HL-60/S4 treated with retinoic acid at 250 ng/mL for 4 days and 3 days (cell line): Measurements from ENCODE around the gene GTPBP6.
"Not testable (repeated sequence)": the region's sequence is repeated elsewhere in the genome, so short reads cannot be mapped to it uniquely, and the experiment has no call there.

Experiments
- in situ Hi-C: fragments of 300-500 bp; cut with MboI; formaldehyde crosslinking; loops from 2 replicates; pipeline ENCODE4 v1.7.0; 2022; ENCODE audit warnings: low sequenced_read_pairs

Gene GTPBP6

DNA sequence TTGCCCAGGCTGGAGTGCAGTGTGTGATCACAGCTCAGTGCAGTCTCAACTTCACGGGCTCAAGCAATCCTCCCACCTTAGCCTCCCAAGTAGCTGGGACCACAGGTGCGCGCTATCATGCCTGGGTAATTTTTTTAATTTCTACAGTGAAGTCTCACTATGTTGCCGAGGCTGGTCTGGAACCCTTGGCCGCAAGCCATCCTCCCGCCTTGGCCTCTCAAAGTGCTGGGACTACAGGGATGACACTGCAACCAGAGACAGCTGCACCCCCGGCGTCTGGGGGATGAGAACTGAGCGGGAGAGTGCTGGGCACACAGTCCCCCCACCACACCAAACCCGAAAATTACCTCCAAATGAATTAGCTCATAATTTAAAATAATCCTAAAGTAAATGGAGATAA, 33.1 kb upstream of the GTPBP6 start:
- in situ Hi-C loops: no loop called here

DNA sequence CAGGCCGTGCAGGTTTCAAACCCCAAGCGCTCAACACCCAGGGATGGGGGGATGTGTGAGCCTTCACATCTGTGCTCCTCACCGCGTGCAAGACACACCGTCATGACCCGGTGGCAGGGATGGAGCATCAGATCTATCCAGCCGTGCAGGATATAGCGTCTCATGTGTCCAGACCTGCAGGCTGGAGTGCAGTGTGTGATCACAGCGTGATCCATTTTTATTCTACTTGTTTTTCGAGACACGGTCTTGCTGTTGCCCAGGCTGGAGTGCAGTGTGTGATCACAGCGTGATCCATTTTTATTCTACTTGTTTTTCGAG, 32.7 kb upstream of the GTPBP6 start:
- in situ Hi-C loops: not testable (repeated sequence)

DNA sequence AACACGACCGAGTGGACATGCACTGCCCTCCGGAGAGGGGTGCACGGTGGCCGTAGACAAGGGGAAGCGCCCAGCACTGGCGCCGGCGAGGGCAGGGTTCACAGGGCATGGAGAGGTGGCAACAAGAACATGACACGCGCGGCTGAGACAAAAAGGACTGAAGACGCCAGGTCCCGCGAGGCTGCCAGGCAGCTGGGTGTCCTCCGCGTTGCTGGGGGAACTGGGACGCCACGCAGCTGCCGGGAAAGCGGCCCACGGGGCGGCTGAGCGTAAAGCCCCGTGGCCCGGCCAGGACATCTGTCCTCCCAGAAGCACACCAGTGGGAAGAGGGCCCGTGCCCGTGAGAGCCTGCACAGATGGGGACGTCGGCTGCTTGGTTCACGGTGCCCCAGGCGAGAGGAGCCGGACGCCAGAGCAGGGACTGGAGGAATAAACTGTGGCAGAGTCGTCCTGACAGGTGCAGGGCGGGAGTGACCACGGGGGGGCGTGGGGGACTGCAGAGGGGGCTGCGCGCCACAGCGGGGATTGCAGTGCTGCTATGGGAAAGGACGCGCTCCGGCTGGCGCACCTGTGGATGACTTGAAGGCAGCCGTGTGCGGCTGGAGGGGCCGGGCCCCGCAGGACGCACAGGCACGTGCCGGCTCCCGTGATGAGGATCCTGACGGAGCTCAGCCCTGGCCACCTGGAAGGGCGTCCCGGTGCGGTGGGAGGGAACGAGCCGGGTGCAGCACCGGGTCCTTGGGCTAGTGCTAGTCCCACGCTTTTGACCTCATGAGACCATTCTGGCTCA, 32.1 kb upstream of the GTPBP6 start:
- in situ Hi-C loops: no loop called here

DNA sequence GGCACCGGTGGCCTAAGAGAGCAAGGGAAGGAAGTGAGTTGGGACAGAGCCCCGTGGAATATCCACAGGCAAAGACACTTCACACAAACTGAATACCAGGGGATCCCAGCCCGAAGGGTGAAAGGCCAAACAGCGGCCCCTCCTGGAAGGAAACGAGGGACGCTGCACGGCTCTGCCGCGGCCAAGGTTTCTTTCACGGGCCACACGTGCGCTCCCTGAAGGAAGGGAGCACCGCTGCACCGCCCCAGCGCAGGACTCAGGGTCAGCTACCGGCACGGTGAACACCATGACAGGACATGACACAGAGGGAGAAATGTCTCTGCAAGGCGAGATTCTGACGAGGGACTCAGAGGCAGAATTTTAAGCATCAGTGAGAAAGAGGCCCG, 31.5 kb upstream of the GTPBP6 start:
- in situ Hi-C loops: no loop called here

DNA sequence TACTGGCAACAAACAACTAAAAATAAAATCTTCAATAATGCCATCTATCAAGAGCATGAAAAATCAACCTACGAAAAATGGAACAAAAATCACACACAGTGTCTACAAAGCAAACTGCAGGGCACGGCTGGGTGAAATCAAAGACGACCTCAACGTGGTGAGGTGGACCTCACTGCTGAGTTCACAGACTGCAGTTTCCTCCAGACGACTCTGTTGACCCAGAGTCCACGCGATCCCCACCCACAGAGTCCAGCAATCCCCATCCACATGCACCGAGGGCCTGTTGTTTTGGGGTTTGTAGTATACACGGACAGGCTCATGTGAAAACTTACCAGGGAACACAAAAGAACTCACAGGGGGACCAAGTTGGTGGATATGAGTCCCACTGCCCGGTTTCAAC, 31.1 kb upstream of the GTPBP6 start:
- in situ Hi-C loops: no loop called here

DNA sequence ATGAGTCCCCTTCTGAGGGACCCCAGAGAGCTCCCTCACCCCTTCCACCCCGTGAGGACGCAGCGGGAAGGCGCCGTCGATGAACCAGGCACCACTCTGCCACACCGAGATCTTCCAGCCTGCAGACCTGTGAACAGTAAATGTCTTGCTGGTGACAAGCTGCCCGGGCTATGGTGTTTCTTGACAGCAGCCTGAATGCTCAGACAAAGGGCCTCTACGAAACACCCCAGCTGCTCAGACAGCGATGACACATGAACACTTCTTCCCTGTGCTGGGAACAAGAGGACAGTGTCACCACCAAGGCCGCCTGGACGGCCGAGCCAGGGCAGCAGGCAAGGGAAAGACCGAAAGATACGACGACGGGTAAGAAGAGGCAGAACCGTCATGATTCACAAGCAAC, 30.6 kb upstream of the GTPBP6 start:
- in situ Hi-C loops: no loop called here

DNA sequence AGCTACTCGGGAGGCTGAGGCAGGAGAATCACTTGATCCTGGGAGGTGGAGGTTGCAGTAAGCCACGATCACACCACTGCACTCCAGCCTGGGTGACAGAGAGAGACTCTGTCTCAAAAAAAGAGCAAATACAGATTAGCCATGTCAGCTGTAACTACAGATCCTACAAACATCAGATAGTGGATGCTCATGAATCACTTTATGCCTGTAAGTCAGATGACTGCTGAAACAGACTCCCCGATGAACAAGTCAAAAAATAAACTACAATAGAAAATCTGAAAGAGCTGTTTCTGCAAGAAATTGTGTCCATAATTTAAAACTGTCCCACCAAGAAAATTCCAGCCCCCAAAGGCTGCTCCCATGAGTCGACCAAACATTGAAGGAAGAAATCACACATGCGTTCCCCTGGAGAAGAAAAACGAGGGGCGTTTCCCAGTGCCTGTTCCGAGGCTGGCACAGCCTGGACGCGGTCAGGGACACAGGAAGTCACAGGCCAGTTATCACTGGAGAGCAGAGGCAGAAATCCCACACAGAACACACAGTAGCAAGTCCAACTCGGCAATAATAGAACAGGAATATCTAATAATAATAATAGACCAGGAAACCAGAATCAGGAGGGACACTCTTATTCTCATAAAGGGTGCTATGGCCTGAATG, 30.0 kb upstream of the GTPBP6 start:
- in situ Hi-C loops: no loop called here

DNA sequence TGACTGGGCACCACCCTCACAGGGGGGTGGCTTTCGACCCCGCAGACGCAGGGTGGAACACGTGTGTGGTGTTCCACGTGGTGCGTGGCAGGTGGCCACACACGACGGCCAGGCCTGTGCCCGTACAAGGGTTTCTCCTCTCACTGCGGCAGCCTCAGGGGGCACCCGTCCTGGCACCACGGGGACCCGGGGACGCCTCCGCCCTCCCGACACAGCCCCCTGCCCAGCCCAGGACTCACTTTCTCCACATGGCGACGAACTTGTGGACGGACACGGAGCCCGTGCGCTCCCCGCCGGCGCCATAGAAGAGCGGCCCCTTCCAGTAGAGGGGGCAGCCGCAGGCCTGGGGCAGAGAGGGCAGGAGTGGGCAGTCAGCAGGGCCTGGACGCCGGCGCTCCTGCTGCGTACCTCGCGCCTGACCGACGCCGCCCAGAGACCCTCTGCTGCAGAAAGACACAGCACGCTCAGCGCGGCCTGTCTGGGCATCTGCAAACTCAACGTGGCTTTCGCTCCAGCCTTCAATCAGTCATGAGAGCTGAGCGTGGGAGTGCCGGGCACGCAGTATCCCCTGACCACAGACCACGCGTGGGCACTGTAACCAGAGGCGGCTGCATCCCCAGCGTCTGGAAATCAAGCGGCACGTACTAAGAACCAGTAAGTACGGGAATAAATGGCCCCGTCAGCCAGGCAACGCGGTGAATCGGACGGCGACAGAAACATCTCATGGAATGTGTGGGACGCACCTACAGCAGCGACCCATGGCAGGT, 28.9 kb upstream of the GTPBP6 start:
- in situ Hi-C loops: no loop called here

DNA sequence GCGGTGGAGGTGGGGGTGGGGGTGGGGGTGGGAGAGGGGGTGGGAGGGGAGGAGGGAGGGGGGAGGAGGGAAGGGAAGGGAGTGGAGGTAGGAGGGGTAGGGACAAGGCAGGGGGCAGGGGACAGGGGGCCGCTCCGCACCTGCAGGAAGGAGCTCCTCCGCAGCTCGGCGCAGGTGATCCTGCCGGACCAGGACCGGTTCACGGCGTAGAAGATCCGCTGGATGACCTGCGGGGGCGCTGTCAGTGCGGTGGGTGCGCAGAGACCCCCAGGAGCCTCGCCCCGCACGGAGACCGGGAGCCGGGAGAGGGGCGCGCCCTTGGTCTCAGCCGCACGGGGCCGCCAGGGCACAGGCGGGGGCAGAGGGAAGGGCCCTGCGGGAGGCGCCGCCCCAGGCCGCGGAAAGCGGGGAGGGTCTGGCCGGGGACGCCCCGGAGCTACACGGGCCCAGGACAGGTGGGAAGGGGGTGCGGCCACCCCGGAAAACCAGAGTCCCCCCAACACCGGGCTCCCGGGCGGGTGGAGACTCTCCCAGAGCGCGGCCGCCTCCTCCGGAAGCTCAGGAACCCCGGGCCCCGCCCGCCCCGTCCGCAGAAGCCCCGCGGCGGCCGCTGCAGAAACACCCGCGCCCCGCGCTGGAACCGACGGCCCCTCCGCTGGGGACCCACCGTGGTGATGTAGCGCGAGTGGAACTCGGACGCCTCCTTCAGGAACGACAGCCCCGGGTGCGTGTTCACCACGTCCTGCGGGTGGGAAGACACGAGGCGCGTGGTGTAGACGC, 27.6 kb upstream of the GTPBP6 start:
- in situ Hi-C loops: no loop called here

DNA sequence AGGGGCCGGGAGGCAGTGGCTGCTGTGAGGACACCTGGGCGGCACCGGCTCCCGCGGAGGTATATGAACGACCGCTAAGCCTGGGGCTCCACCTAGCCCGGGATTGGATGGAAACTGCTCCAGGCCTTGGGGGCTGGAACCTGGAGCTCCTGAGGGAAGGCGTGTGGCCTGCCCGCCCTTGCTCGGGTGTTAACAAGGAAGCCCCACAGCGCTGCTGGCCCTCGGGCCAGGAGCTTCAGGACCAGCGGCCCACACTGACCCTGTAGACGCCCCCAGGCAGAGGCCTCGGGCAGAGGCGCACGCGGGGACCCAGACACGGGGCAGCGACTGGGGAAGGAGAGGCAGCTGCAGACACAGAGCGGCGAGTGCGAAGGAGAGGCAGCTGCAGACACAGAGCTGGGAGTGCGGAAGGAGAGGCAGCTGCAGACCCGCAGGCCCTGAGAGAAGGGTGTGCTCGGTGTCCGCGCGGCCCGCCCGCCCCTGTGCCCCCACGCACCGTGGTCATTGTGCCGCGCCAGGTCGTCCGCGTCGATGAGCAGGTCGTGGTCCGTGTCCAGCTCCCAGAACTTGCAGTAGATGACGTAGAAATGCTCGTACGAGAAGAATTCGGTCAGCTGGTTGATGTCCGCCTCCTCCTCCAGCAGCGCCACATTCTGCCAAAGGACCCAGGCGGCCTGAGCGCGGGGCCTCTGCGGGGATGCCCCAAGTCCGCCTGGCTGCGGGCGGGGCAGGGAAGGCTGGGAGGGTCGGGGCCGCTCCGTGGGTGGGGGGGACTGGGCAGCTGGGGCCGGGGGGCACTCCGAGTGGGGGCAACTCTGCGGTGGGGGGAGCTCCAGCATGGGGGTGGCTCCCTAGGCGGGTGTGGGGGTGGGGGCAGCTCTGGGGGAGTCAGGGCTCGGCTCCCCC, 26.7 kb upstream of the GTPBP6 start:
- in situ Hi-C loops: no loop called here

DNA sequence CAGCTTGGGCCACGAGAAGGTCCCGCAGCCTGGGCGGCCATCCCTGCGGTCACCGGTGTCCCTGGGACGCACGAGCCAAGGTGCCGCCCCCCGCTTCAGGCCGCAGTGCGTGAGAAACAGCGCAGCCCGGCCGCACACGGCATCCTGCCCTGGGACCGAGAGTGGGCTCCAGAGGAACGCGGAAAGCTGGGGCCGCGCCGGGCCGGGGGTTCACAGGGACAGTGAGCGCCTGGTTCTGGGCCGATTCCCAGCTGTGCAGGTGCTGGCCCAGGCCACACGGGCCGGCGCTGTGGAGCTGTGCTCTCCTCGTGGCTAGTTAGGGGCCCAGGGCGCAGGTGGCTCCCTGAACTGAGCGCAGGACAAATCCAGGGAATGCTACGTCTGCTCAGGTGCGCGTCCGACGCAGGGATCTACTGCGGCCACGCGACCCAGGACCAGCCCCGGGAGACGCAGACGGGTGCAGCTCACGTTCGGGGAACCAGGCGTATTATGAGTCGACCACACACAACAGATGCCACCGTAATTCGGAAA, 25.8 kb upstream of the GTPBP6 start:
- in situ Hi-C loops: no loop called here

DNA sequence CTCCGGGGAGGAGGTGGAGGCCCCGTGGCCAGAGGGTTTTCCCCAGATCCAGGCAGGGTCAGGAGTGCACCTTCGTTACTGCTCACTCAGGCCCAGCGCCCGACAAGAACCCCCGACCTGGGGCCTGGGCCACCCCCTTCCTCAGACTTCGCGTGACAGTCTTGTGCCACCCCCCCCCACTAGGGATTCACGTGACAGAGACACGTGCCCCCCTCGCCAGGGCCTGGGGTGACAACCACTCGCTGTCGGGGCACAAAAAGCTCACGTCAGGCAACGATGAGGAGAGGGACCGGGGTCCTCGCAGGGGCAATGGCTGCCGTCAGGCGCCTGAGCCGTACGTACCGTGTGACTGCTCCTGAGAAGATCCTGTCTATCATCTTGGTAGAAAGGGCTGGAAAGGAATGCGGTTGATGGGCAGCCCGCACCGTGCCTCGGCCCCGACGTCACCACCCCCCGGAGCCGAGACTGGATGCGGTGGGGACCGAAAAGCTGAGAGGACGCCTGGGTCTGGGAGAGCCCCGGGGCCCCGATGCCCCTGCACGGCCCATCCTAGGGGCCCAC, 23.0 kb upstream of the GTPBP6 start:
- in situ Hi-C loops: no loop called here

DNA sequence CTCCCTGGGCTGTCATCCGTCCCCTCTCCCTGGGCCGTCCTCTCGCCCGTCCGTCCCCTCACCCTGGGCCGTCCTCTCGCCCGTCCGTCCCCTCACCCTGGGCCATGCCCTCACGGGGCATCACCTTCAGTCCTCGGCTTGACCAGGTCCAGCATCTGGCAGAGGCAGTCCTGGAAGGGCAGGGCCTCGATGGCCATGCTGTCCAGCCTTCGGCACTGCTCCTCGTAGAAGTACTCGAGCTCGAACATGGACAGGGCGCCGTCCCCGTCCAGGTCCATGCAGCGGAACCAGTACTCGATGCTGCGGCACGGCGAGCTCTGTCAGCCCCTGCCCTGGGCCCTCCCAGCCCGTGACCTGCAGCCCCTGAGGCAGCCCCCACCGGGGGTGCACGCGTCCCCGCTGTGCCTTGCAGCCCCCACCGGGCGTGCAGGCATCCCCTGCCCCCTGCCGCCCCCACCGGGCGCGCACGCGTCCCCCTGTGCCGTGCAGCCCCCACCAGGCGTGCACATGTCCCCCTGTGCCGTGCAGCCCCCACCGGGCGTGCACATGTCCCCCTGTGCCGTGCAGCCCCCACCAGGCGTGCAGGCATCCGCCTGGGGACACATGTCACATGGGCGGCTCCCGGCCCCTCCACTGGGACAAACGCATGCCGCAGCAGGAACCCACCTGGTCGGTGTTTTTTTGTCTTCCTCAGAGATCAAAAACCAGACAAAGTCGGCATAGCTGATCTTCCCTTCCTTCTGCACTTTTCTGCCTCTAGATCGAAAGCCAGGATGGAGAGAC, 22.2 kb upstream of the GTPBP6 start:
- in situ Hi-C loops: no loop called here

DNA sequence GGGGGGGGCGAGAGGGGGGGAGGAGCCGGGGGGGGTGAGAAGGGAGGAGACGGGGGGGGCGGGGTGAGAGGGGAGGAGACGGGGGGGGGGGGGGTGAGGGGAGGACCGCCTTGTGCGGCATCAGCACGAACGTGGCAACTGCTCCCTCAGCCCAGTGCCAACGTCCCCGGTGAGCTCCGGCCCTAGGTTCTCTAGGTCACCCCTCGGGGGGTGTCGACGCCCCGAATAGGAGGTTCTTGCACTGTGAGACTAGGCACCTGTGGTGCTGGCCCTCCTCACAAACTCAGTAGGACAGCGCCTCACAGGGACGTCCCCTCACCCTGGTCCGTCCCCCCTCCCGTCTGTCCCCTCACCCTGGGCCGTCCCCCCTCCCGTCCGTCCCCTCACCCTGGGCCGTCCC, 21.5 kb upstream of the GTPBP6 start:
- in situ Hi-C loops: no loop called here

DNA sequence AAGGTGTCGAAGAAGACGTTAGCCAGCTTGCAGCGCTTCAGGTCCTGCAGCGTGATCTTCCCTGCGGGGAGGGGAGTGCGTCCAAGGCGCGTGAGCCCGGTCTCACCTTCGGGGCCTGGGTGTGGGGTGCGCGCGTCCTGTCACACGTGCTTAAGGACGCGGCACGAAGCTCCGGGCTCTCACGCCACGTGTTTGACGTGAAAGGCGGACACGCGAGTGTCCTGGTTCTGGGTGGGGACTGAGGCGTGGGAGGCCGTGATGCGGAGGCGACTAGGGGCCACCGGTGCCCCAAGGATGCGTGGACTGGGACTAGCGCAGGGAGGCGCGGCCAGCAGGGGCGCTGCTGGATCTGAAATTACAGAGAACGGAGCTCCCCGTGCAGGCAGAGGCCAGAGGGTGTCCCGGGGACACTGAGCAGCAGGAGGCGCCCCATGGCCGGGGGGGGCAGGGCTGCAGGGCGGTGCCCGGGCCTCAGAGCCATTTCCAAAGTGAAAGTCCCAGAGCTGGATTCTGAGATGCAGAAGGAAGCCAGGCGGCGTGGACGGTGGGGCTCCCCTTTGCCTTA, 20.3 kb upstream of the GTPBP6 start:
- in situ Hi-C loops: no loop called here

DNA sequence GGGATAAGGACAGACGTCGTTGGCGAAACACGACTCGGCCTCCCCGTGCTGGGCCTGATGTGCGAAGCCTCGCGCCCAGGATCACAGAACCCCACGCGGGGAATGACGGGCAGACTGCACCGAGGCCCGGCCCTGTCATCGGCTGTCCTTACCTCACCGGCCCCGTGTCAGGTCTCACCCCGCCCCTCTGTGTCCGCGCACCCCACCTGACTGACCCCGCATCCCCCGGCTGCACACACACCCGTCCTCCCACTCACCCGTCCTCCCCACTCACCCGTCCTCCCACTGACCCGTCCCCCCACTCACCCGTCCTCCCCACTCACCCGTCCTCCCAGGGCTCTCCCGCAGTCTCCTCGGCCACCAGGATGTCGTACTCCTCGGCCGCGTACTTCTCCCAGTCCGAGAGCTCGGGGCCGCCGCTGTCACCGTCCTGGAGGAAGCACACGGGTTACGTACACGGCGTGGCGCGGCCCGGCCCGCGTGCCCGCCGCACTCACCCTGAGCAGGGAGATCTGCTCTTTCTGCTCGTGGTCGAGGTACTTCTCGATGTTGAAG, 19.8 kb upstream of the GTPBP6 start:
- in situ Hi-C loops: no loop called here

DNA sequence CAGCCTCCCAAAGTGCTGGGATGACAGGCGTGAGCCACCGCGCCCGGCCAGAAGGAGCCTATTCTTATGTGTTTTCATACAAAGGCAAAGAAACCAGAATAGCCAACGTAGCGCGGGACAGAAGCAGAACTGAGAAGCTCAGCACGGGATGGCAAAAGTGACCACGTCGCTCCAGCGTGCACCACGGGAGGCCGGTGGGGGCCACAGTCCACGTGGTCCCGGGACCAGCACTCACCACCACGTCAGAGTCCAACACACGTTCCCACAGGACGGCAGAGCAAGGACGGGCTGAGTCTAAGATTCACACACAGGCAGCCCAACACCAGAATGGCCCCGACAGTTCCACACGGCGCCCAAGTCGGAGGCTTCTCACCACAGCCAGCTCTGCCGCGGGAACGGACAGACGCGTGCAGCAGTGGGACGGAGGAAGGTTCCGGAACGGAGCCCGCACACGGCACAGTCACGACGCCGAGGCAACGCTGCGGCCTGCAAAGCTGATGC, 18.8 kb upstream of the GTPBP6 start:
- in situ Hi-C loops: no loop called here

DNA sequence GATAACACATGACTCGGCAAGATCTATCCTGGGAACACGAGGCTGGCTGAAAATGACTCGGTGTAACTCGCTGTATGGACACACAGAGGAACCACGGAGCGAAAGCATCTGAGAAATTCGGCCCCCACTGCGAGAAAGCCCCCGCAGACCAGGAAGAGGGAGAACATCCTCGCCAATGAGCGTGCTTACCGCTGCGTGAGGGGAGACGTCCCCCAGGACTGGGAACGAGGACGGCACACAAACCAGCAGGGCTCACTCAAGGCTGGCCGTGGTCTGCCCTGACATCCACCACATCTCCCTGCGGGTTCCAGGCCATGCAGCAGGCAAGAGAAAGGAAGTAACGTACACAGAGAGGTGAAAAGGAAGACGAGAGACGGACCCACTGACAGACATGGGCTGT, 17.6 kb upstream of the GTPBP6 start:
- in situ Hi-C loops: no loop called here
